Measurements from ENCODE around the gene HNF1A.

Gene HNF1A

GRCh38 chr12:121050725-121051124 is 72.4 kb downstream of the HNF1A start:
- no peak for DNase-seq (ENCODE audit: low read depth)
